Endothelial cell of umbilical vein (primary cell): ENCODE results near the gene CAPN5. TPM values are rescaled to one million over a fixed set of nuclear protein-coding genes. Genes with fewer than 3 reads are reported as not detected.

Source experiments
- BruUV-seq: library from RNA; stranded (reverse); fragments of 400-500 nt; replicated peaks from 2 replicates; lab custom pipeline; 2021; lab: Mats Ljungman, UMichigan
- CTCF ChIA-PET: fragments of 300-600, 350-600 bp; sonication (Branson Sonifier 250); formaldehyde crosslinking; loops from one replicate; lab custom pipeline; 2021; ENCODE audit warnings: antibody characterized with exemption, inconsistent platforms; lab: Charles Lee
- POLR2A ChIA-PET: fragments of 300-600, 350-600 bp; sonication (Branson Sonifier 250); formaldehyde crosslinking; loops from one replicate; lab custom pipeline; 2021; ENCODE audit warnings: antibody characterized with exemption, inconsistent platforms; lab: Charles Lee
- DNase-seq: peaks from one replicate; pipeline ENCODE4 v3.0.0-alpha.2; 2011; ENCODE audit warnings: low read depth, low spot score
- FAIRE-seq: peaks from 2 replicates; lab custom pipeline; 2011; peaks lifted over from hg19 to GRCh38; lab: Jason Lieb, UNC
- H2AFZ ChIP-seq: 2 replicates; pipeline ENCODE4 v1.6.0; 2012; ENCODE audit warnings: low read depth, low read length, control low read depth, inconsistent platforms
- H3K27ac ChIP-seq: 2 replicates; pipeline ENCODE4 v1.5.1; 2011; ENCODE audit warnings: low read depth, mild to moderate bottlenecking, control low read depth, low read length, moderate library complexity; ENCODE audit not compliant: insufficient read depth
- H3K27me3 ChIP-seq, 2 experiments: 2 replicates each; pipeline versions ENCODE4 v1.6.0 to v1.6.1; 2011; ENCODE audit warnings: low read length in 2 of 2, mixed read lengths in 1 of 2; ENCODE audit not compliant: control insufficient read depth in 2 of 2, insufficient read depth in 2 of 2
- H3K36me3 ChIP-seq, 2 experiments: 2 replicates in 1 of 2; 3 replicates in 1 of 2; pipeline ENCODE4 v1.5.1; 2011; ENCODE audit warnings: low read length in 2 of 2, mild to moderate bottlenecking in 1 of 2, moderate library complexity in 1 of 2; ENCODE audit not compliant: control insufficient read depth in 2 of 2, insufficient read depth in 2 of 2; ENCODE audit errors: extremely low read depth in 1 of 2
- H3K4me1 ChIP-seq: 3 replicates; pipeline ENCODE4 v1.5.1; 2011; ENCODE audit warnings: mild to moderate bottlenecking, low read length; ENCODE audit not compliant: control insufficient read depth, insufficient read depth; ENCODE audit errors: extremely low read depth
- H3K4me2 ChIP-seq: 2 replicates; pipeline ENCODE4 v1.6.1; 2011; ENCODE audit warnings: low read length, control low read depth, mixed read lengths; ENCODE audit not compliant: insufficient read depth
- H3K4me3 ChIP-seq, 3 experiments: fragments of 200-600 bp in 1 of 3; sonication (generic), shearing (Covaris generic) in 1 of 3; replicated peaks in 1 of 3; 2 replicates each; pipeline ENCODE4 v1.5.1; 2011 to 2016; ENCODE audit warnings: control low read depth in 3 of 3, low read length in 3 of 3, mild to moderate bottlenecking in 2 of 3, inconsistent platforms in 1 of 3, low read depth in 1 of 3, moderate library complexity in 1 of 3; ENCODE audit not compliant: insufficient read depth in 1 of 3
- H3K79me2 ChIP-seq: 2 replicates; pipeline ENCODE4 v1.6.0; 2012; ENCODE audit warnings: low read length, inconsistent platforms; ENCODE audit not compliant: control insufficient read depth, insufficient read depth
- H3K9ac ChIP-seq: replicated peaks from 2 replicates; pipeline ENCODE3; 2011; ENCODE audit warnings: low read length, control low read depth; ENCODE audit not compliant: insufficient read depth; ENCODE audit errors: extremely low read depth
- H3K9me1 ChIP-seq: replicated peaks from 3 replicates; pipeline ENCODE4 v1.6.0; 2011; ENCODE audit warnings: mild to moderate bottlenecking, low read length; ENCODE audit not compliant: control insufficient read depth, insufficient read depth; ENCODE audit errors: extremely low read depth
- H3K9me3 ChIP-seq: replicated peaks from 2 replicates; pipeline ENCODE4 v1.5.1; 2012; ENCODE audit warnings: low read length, inconsistent platforms; ENCODE audit not compliant: control insufficient read depth, insufficient read depth
- H4K20me1 ChIP-seq: replicated peaks from 2 replicates; pipeline ENCODE3; 2011; ENCODE audit warnings: mild to moderate bottlenecking, low read length; ENCODE audit not compliant: control insufficient read depth, insufficient read depth; ENCODE audit errors: extremely low read depth
- EZH2 ChIP-seq: IDR thresholded peaks from 2 replicates; pipeline ENCODE4 v1.6.1; 2012; ENCODE audit warnings: borderline replicate concordance, low read depth, mild to moderate bottlenecking, moderate library complexity, low read length, inconsistent platforms; ENCODE audit not compliant: severe bottlenecking
- FOS ChIP-seq: IDR thresholded peaks from 2 replicates; pipeline ENCODE4 v1.6.1; 2011; ENCODE audit warnings: mild to moderate bottlenecking, low read length, moderate library complexity, borderline replicate concordance; ENCODE audit not compliant: insufficient read depth
- GATA2 ChIP-seq: IDR thresholded peaks from 2 replicates; pipeline ENCODE4 v1.7.0; 2011; ENCODE audit warnings: low read depth, mild to moderate bottlenecking, moderate library complexity, mixed read lengths, low read length; ENCODE audit not compliant: insufficient read length, insufficient read depth
- MYC ChIP-seq: IDR thresholded peaks from one replicate; pipeline ENCODE4 v1.6.1; 2011; ENCODE audit warnings: mild to moderate bottlenecking, low read depth, low read length
- POLR2A ChIP-seq: IDR thresholded peaks from 2 replicates; pipeline ENCODE4 v1.6.1; 2012; ENCODE audit warnings: low read depth, mild to moderate bottlenecking, control low read depth, low read length
- POLR2AphosphoS5 ChIP-seq: IDR thresholded peaks from 2 replicates; pipeline ENCODE4 v1.6.1; 2012; ENCODE audit warnings: low read depth, mild to moderate bottlenecking, control low read depth, low read length, moderate library complexity; ENCODE audit not compliant: insufficient read depth
- dilution Hi-C: fragments of 300-500 bp; cut with MboI; formaldehyde crosslinking; loops from one replicate; pipeline ENCODE4 v1.15.0; 2019; ENCODE audit warnings: low sequenced_read_pairs; ENCODE audit not compliant: extremely low pct_ligation_motif_present
- intact Hi-C: fragments of 100-400 bp; cut with micrococcal nuclease; formaldehyde crosslinking; loops from one replicate; pipeline ENCODE4 v1.10.0; 2022
- polyA plus RNA-seq, 4 experiments: library from polyadenylated mRNA; depleted of rRNA in 3 of 4; stranded (reverse) in 3 of 4; unstranded in 1 of 4; fragments of >200 nt; gene quantifications; 2 replicates each; pipeline versions ENCODE4 v1.2.1 to v1.2.3, GENCODE V29; 2011 to 2012; ENCODE audit warnings: missing spikeins in 1 of 4
- total RNA-seq: library from RNA; stranded (reverse); gene quantifications from 2 replicates; pipeline ENCODE4 v1.2.3, GENCODE V29; 2021
- TF ChIP-seq, protein P1 (sequence below), 2 donors: IDR thresholded peaks; 1 replicate in 1 of 2; 2 replicates in 1 of 2; pipeline ENCODE4 v1.5.1; 2011; ENCODE audit warnings: low read length in 2 of 2, mild to moderate bottlenecking in 2 of 2, moderate library complexity in 2 of 2, control low read depth in 1 of 2, inconsistent platforms in 1 of 2, low read depth in 1 of 2; ENCODE audit not compliant: insufficient read depth in 1 of 2; ENCODE audit errors: extremely low read depth in 1 of 2
- TF ChIP-seq, protein P2 (sequence below): IDR thresholded peaks from 2 replicates; pipeline ENCODE4 v1.6.1; 2011; ENCODE audit not compliant: insufficient read depth, insufficient read length

CAPN5 gene
- total and polyA plus RNA-seq, 2 donors (not counting 3 experiments of a cell fraction or from before 2014, with no cell fraction given) = 15.0 to 17.0 TPM

DNA sequence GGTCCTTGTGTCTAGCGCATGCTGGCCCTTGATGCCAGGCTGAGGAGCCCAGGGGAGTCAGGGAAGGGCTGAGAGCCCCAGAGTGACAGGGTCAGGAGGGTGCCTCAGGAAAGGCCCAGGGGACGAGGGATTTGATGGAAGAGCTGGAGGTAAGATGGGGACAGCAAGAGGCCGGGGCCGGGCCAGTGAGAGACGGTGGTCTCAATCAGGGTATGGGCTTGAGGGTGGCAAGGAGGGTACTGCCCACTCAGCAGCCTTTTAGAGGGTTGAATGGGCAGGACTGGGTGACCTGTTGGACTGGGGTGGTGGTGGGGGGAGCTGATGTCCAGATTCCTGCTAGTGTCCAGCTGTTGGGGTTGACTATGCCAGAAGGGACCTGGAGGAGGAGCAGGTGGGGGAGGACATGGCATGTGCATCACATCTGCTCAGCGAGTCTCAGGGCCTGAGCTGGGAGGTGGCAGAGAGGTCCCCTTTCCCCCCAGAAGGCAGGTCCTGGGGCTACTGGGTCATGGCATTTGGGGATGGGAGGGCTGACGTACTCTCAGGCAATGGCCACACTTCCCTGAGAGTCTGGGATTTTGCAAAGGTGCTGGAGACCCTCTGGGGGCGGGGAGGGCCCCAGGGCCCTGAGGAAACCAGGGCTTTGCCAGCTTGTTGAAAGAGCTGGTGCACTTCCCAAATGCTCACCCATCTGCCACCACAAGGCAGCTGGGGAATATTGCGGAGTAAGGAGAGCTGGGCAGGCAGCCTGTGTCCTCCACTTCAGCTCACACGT is 79.7 kb downstream of the CAPN5 start:
- no peak overlapping the region for H2AFZ ChIP-seq
- H3K9me1 ChIP-seq = no peaks in the 10 kb centered on the region
- FAIRE-seq (no peak), DNase-seq (no peak)
- no peak overlapping the region for H3K4me2 ChIP-seq
- H3K27me3 ChIP-seq = peaks cover 0 to 3% of the 10 kb centered on the region in 2 experiments
- no peaks in the 10 kb centered on the region for H4K20me1 ChIP-seq
- H3K36me3 ChIP-seq = no peaks in the 10 kb centered on the region
- no TSS peak for BruUV-seq
- dilution Hi-C loops = no loop called here
- H3K9me3 ChIP-seq = no peaks in the 10 kb centered on the region
- no peak overlapping the region for H3K4me3 ChIP-seq
- no peak overlapping the region for H3K27ac ChIP-seq
- ChIA-PET POLR2A (interaction anchor here (0.5 kb wide), 1 partner anchor 55 kb away, joined by 3 read pairs; no protein-coding TSS in a partner anchor), CTCF (interaction anchor here (1.0 to 1.9 kb wide), 2 partner anchors 15 to 19 kb away, joined by 3 to 13 read pairs; no protein-coding TSS in a partner anchor)
- intact Hi-C loops = no loop called here
- H3K9ac ChIP-seq = no peak overlapping the region
- TF ChIP-seq EZH2 = no peak
- TF ChIP-seq GATA2 = no peak
- TF ChIP-seq MYC = no peak
- TF ChIP-seq, protein P1, sequence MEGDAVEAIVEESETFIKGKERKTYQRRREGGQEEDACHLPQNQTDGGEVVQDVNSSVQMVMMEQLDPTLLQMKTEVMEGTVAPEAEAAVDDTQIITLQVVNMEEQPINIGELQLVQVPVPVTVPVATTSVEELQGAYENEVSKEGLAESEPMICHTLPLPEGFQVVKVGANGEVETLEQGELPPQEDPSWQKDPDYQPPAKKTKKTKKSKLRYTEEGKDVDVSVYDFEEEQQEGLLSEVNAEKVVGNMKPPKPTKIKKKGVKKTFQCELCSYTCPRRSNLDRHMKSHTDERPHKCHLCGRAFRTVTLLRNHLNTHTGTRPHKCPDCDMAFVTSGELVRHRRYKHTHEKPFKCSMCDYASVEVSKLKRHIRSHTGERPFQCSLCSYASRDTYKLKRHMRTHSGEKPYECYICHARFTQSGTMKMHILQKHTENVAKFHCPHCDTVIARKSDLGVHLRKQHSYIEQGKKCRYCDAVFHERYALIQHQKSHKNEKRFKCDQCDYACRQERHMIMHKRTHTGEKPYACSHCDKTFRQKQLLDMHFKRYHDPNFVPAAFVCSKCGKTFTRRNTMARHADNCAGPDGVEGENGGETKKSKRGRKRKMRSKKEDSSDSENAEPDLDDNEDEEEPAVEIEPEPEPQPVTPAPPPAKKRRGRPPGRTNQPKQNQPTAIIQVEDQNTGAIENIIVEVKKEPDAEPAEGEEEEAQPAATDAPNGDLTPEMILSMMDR (IDR thresholded peaks at IDR 0.05; ENCODE audit: extremely low read depth in 1 of 2, insufficient read depth in 1 of 2, low read depth in 1 of 2, low read length in 2 of 2) = no peak
- TF ChIP-seq, protein P2, sequence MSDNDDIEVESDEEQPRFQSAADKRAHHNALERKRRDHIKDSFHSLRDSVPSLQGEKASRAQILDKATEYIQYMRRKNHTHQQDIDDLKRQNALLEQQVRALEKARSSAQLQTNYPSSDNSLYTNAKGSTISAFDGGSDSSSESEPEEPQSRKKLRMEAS = no peak
- TF ChIP-seq FOS = no peak
- no peak for TF ChIP-seq POLR2AphosphoS5
- no peak for TF ChIP-seq POLR2A
- H3K79me2 ChIP-seq = no peaks in the 10 kb centered on the region
- H3K4me1 ChIP-seq = no peaks in the 10 kb centered on the region
